HepG2 (cell line): ENCODE measurements around the gene TCEAL8. TPM values are rescaled to one million over a fixed set of nuclear protein-coding genes. Genes with fewer than 3 reads are reported as not detected.

Source experiments
- ATAC-seq: fragments of 200-7000 bp; cut with Tn5 transposase; 3 replicates; pipeline ENCODE4 v1.9.1; 2020; ENCODE audit warnings: mild to moderate bottlenecking, moderate library complexity
- BruUV-seq: library from RNA; stranded (reverse); fragments of 400-500 nt; replicated peaks from 2 replicates; lab custom pipeline; 2021; lab: Mats Ljungman, UMichigan
- CTCF ChIA-PET: fragments of 300-600 bp; formaldehyde crosslinking; extraction: SDS; loops from one replicate; lab custom pipeline; 2021; ENCODE audit warnings: low total read pairs, inconsistent platforms, low intra/inter-chr PET ratio; lab: Yijun Ruan, JAX
- POLR2A ChIA-PET: fragments of 350-600 bp; sonication (Branson Sonifier 250); formaldehyde crosslinking; loops from one replicate; lab custom pipeline; 2020; ENCODE audit warnings: antibody characterized with exemption, inconsistent platforms; lab: Yijun Ruan, JAX
- DNase-seq: peaks from one replicate; pipeline ENCODE4 v3.0.0-alpha.2; 2015; ENCODE audit warnings: low spot score
- FAIRE-seq: peaks from 3 replicates; lab custom pipeline; 2011; peaks lifted over from hg19 to GRCh38; lab: Jason Lieb, UNC
- H2AFZ ChIP-seq: one replicate; pipeline ENCODE4 v1.6.1; 2011; ENCODE audit warnings: low read length, inconsistent platforms
- H3K27ac ChIP-seq: fragments of 300-600 bp; 3 replicates; pipeline ENCODE4 v1.8.0; 2011; ENCODE audit warnings: mixed run types, mild to moderate bottlenecking, mixed read lengths, low read length, inconsistent platforms; ENCODE audit not compliant: insufficient read depth; ENCODE audit errors: extremely low read length
- H3K27me3 ChIP-seq, 2 experiments: fragments of 200-600 bp in 1 of 2; 2 replicates in 1 of 2; 3 replicates in 1 of 2; pipeline versions ENCODE4 v1.6.0 to v1.8.0; 2011; ENCODE audit warnings: low read length in 2 of 2, mild to moderate bottlenecking in 2 of 2, moderate library complexity in 2 of 2, inconsistent platforms in 1 of 2; ENCODE audit not compliant: insufficient read depth in 2 of 2, control insufficient read depth in 1 of 2
- H3K36me3 ChIP-seq, 2 experiments: fragments of 200-600 bp in 1 of 2; replicated peaks in 1 of 2; 2 replicates in 1 of 2; 3 replicates in 1 of 2; pipeline versions ENCODE4 v1.5.1 to v1.8.0; 2011; ENCODE audit warnings: low read length in 2 of 2, inconsistent platforms in 1 of 2; ENCODE audit not compliant: insufficient read depth in 2 of 2, control insufficient read depth in 1 of 2
- H3K4me1 ChIP-seq: 2 replicates; pipeline ENCODE4 v1.5.1; 2012; ENCODE audit warnings: low read length, inconsistent platforms; ENCODE audit not compliant: insufficient read depth
- H3K4me2 ChIP-seq: 2 replicates; pipeline ENCODE4 v1.6.0; 2011; ENCODE audit warnings: low read depth, low read length, inconsistent platforms
- H3K4me3 ChIP-seq, 3 experiments: fragments of 200-600 bp in 1 of 3; sonication (generic), shearing (Covaris generic) in 1 of 3; replicated peaks in 1 of 3; 2 replicates each; pipeline ENCODE4 v1.5.1; 2011 to 2016; ENCODE audit warnings: low read length in 3 of 3, inconsistent platforms in 2 of 3, low read depth in 2 of 3, mild to moderate bottlenecking in 2 of 3, control low read depth in 1 of 3, mixed read lengths in 1 of 3; ENCODE audit not compliant: insufficient read depth in 1 of 3
- H3K79me2 ChIP-seq: one replicate; pipeline ENCODE4 v1.6.1; 2011; ENCODE audit warnings: low read length, inconsistent platforms; ENCODE audit not compliant: insufficient read depth
- H3K9ac ChIP-seq: 2 replicates; pipeline ENCODE4 v1.6.0; 2011; ENCODE audit warnings: mild to moderate bottlenecking, low read depth, low read length, inconsistent platforms; ENCODE audit not compliant: insufficient read depth
- H3K9me3 ChIP-seq: 2 replicates; pipeline ENCODE4 v1.5.1; 2012; ENCODE audit warnings: mild to moderate bottlenecking, low read length
- H4K20me1 ChIP-seq: 2 replicates; pipeline ENCODE4 v1.6.0; 2011; ENCODE audit warnings: inconsistent platforms, mild to moderate bottlenecking, low read length, moderate library complexity; ENCODE audit not compliant: insufficient read depth
- MYNN ChIP-seq: sonication (generic); formaldehyde crosslinking; IDR thresholded peaks from 2 replicates; pipeline ENCODE4 v1.4.0; 2020; ENCODE audit warnings: mild to moderate bottlenecking, low read depth, missing genetic modification reagents
- ZFP82 ChIP-seq: sonication (generic); formaldehyde crosslinking; IDR thresholded peaks from 2 replicates; pipeline ENCODE4 v1.5.1; 2020; ENCODE audit warnings: mild to moderate bottlenecking, missing genetic modification reagents, borderline replicate concordance
- ZFP90 ChIP-seq: sonication (generic); formaldehyde crosslinking; IDR thresholded peaks from 2 replicates; pipeline ENCODE4 v1.8.0; 2022; ENCODE audit warnings: missing genetic modification reagents, mild to moderate bottlenecking, inconsistent platforms, borderline replicate concordance
- ZMYM4 ChIP-seq: sonication (generic); formaldehyde crosslinking; IDR thresholded peaks from 2 replicates; pipeline ENCODE4 v1.8.1; 2023; ENCODE audit warnings: mild to moderate bottlenecking, missing genetic modification reagents
- ZNF629 ChIP-seq: sonication (generic); formaldehyde crosslinking; conservative IDR thresholded peaks from 2 replicates; pipeline ENCODE4 v1.5.0; 2020; ENCODE audit warnings: missing genetic modification reagents
- ZSCAN29 ChIP-seq: sonication (generic); formaldehyde crosslinking; conservative IDR thresholded peaks from 2 replicates; pipeline ENCODE4 v1.4.0; 2020; ENCODE audit warnings: mild to moderate bottlenecking, missing genetic modification reagents
- ZZZ3 ChIP-seq: sonication (generic); formaldehyde crosslinking; IDR thresholded peaks from 2 replicates; pipeline ENCODE4 v1.4.0; 2020; ENCODE audit warnings: missing genetic modification reagents, mild to moderate bottlenecking, borderline replicate concordance
- WGBS: methylation state at CpG from one replicate; pipeline ENCODE4 v1.1.6; 2017; ENCODE audit warnings: low lambda C conversion rate; 5-methylcytosine and 5-hydroxymethylcytosine counted together
- in situ Hi-C: cut with HindIII; loops from 2 replicates; pipeline ENCODE4 v1.10.0; 2017; ENCODE audit warnings: low pct_unique_long_range_greater_than_20kb; ENCODE audit not compliant: extremely low pct_ligation_motif_present
- intact Hi-C: fragments of 100-400 bp; cut with micrococcal nuclease; formaldehyde crosslinking; loops from one replicate; pipeline ENCODE4 v1.10.0; 2022; ENCODE audit not compliant: unreplicated experiment
- polyA plus RNA-seq, 8 experiments: library from polyadenylated mRNA; depleted of rRNA in 3 of 8; stranded (reverse) in 7 of 8; unstranded in 1 of 8; fragments of >200 nt; fragmentation: Illumina TruSeq in 4 of 8; extraction: Trizol in 4 of 8; gene quantifications; 2 replicates each; pipeline versions ENCODE4 v1.2.1 to v1.2.3, GENCODE V29; 2011 to 2016; ENCODE audit warnings: low read depth in 4 of 8, missing spikeins in 1 of 8, mixed read lengths in 1 of 8; ENCODE audit not compliant: insufficient read depth in 1 of 8
- total RNA-seq, 5 experiments: library from RNA; depleted of rRNA; stranded (reverse); fragments of >200 nt; fragmentation: Illumina TruSeq; extraction: Trizol; gene quantifications; 2 replicates each; pipeline ENCODE4 v1.2.3, GENCODE V29; 2016; ENCODE audit warnings: low read depth in 1 of 5
- TF ChIP-seq, protein P1 (sequence below): sonication (generic); formaldehyde crosslinking; IDR thresholded peaks from 2 replicates; pipeline ENCODE4 v1.4.0; 2020; ENCODE audit warnings: mild to moderate bottlenecking, missing genetic modification reagents, borderline replicate concordance
- TF ChIP-seq, protein P2 (sequence below): sonication (generic); formaldehyde crosslinking; IDR thresholded peaks from 2 replicates; pipeline ENCODE4 v1.5.1; 2020; ENCODE audit warnings: mild to moderate bottlenecking, moderate library complexity, missing genetic modification reagents
- TF ChIP-seq, protein P3 (sequence below): sonication (generic); formaldehyde crosslinking; IDR thresholded peaks from 2 replicates; pipeline ENCODE4 v1.5.0; 2020; ENCODE audit warnings: missing genetic modification reagents, mild to moderate bottlenecking, borderline replicate concordance
- TF ChIP-seq, protein P4 (sequence below): sonication (generic); formaldehyde crosslinking; IDR thresholded peaks from 2 replicates; pipeline ENCODE4 v1.4.0; 2020; ENCODE audit warnings: missing genetic modification reagents

Gene TCEAL8
- total and polyA plus RNA-seq, 2 of the 13 experiments (the other 11 are each of a cell fraction or from before 2014, with no cell fraction given) = 20.0 to 40.8 TPM

DNA sequence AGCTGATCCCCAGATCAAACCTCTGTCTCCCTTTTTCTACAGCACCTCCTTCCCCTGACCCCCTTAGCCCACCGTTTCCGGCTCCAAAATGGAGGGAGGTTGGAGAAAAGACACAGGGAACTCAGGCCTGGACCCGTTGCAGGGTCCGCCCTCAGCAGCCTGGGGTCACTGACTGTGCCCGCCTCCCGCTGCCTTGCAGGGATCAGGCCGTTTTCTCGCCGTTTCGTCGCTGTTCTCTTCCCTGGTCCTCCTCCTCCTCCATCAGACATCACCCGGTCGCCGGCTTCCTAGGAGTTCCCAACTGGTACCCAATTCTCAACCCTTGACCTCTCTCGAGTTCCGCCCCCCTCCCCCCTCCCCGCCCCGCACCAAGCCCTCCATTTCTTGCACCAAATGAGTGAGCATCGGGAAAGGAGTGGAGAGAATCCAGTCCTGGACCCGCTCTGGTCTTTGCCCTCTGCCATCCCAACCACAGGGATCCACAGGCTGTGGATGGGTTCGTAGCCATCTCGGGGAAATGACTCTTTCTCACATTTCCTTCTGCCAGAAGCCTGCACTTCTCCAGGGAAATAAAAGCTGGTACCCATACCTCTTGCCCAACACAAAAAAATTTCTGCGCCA is 21.1 kb upstream of the TCEAL8 start:
- ATAC-seq = no peak
- H3K4me2 ChIP-seq = no peak overlapping the region
- no peak overlapping the region for H3K4me3 ChIP-seq
- no TSS peak for BruUV-seq
- no peak for DNase-seq
- H3K27me3 ChIP-seq = no peaks in the 10 kb centered on the region
- intact Hi-C loops = no loop called here
- no peaks in the 10 kb centered on the region for H3K4me1 ChIP-seq
- WGBS = 51% methylated on average over 17 of the region's 23 CpGs
- H3K9ac ChIP-seq = no peak overlapping the region
- no peak overlapping the region for H2AFZ ChIP-seq
- ChIA-PET POLR2A (no interaction called here), CTCF (no interaction called here)
- no peaks in the 10 kb centered on the region for H3K36me3 ChIP-seq
- no peak overlapping the region for H3K27ac ChIP-seq
- no peaks in the 10 kb centered on the region for H3K9me3 ChIP-seq
- TF ChIP-seq, protein P1, sequence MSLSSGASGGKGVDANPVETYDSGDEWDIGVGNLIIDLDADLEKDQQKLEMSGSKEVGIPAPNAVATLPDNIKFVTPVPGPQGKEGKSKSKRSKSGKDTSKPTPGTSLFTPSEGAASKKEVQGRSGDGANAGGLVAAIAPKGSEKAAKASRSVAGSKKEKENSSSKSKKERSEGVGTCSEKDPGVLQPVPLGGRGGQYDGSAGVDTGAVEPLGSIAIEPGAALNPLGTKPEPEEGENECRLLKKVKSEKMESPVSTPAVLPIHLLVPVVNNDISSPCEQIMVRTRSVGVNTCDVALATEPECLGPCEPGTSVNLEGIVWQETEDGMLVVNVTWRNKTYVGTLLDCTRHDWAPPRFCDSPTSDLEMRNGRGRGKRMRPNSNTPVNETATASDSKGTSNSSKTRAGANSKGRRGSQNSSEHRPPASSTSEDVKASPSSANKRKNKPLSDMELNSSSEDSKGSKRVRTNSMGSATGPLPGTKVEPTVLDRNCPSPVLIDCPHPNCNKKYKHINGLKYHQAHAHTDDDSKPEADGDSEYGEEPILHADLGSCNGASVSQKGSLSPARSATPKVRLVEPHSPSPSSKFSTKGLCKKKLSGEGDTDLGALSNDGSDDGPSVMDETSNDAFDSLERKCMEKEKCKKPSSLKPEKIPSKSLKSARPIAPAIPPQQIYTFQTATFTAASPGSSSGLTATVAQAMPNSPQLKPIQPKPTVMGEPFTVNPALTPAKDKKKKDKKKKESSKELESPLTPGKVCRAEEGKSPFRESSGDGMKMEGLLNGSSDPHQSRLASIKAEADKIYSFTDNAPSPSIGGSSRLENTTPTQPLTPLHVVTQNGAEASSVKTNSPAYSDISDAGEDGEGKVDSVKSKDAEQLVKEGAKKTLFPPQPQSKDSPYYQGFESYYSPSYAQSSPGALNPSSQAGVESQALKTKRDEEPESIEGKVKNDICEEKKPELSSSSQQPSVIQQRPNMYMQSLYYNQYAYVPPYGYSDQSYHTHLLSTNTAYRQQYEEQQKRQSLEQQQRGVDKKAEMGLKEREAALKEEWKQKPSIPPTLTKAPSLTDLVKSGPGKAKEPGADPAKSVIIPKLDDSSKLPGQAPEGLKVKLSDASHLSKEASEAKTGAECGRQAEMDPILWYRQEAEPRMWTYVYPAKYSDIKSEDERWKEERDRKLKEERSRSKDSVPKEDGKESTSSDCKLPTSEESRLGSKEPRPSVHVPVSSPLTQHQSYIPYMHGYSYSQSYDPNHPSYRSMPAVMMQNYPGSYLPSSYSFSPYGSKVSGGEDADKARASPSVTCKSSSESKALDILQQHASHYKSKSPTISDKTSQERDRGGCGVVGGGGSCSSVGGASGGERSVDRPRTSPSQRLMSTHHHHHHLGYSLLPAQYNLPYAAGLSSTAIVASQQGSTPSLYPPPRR (CRISPR knock-in tag) = no peak
- TF ChIP-seq, protein P2, sequence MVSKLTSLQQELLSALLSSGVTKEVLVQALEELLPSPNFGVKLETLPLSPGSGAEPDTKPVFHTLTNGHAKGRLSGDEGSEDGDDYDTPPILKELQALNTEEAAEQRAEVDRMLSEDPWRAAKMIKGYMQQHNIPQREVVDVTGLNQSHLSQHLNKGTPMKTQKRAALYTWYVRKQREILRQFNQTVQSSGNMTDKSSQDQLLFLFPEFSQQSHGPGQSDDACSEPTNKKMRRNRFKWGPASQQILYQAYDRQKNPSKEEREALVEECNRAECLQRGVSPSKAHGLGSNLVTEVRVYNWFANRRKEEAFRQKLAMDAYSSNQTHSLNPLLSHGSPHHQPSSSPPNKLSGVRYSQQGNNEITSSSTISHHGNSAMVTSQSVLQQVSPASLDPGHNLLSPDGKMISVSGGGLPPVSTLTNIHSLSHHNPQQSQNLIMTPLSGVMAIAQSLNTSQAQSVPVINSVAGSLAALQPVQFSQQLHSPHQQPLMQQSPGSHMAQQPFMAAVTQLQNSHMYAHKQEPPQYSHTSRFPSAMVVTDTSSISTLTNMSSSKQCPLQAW (CRISPR knock-in tag) = no peak
- TF ChIP-seq, protein P3, sequence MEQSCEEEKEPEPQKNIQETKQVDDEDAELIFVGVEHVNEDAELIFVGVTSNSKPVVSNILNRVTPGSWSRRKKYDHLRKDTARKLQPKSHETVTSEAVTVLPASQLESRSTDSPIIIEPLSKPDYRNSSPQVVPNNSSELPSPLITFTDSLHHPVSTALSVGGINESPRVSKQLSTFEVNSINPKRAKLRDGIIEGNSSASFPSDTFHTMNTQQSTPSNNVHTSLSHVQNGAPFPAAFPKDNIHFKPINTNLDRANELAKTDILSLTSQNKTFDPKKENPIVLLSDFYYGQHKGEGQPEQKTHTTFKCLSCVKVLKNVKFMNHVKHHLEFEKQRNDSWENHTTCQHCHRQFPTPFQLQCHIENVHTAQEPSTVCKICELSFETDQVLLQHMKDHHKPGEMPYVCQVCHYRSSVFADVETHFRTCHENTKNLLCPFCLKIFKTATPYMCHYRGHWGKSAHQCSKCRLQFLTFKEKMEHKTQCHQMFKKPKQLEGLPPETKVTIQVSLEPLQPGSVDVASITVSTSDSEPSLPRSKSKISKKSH (CRISPR knock-in tag) = no peak
- TF ChIP-seq MYNN (no peak), ZMYM4 (CRISPR knock-in tag) (no peak), ZFP82 (CRISPR knock-in tag) (no peak), ZZZ3 (CRISPR knock-in tag) (no peak), ZFP90 (CRISPR knock-in tag) (no peak), ZNF629 (no peak), ZSCAN29 (CRISPR knock-in tag) (no peak)
- TF ChIP-seq, protein P4, sequence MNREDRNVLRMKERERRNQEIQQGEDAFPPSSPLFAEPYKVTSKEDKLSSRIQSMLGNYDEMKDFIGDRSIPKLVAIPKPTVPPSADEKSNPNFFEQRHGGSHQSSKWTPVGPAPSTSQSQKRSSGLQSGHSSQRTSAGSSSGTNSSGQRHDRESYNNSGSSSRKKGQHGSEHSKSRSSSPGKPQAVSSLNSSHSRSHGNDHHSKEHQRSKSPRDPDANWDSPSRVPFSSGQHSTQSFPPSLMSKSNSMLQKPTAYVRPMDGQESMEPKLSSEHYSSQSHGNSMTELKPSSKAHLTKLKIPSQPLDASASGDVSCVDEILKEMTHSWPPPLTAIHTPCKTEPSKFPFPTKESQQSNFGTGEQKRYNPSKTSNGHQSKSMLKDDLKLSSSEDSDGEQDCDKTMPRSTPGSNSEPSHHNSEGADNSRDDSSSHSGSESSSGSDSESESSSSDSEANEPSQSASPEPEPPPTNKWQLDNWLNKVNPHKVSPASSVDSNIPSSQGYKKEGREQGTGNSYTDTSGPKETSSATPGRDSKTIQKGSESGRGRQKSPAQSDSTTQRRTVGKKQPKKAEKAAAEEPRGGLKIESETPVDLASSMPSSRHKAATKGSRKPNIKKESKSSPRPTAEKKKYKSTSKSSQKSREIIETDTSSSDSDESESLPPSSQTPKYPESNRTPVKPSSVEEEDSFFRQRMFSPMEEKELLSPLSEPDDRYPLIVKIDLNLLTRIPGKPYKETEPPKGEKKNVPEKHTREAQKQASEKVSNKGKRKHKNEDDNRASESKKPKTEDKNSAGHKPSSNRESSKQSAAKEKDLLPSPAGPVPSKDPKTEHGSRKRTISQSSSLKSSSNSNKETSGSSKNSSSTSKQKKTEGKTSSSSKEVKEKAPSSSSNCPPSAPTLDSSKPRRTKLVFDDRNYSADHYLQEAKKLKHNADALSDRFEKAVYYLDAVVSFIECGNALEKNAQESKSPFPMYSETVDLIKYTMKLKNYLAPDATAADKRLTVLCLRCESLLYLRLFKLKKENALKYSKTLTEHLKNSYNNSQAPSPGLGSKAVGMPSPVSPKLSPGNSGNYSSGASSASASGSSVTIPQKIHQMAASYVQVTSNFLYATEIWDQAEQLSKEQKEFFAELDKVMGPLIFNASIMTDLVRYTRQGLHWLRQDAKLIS (CRISPR knock-in tag) = no peak
- H4K20me1 ChIP-seq = no peaks in the 10 kb centered on the region
- in situ Hi-C loops = no loop called here
- no peak for FAIRE-seq
- H3K79me2 ChIP-seq = no peaks in the 10 kb centered on the region
